HEK293T (cell line): ENCODE results near the gene BCL11A.

Experiments used
- CTCF ChIA-PET: fragments of 350-600 bp; formaldehyde crosslinking; extraction: SDS; loops from one replicate; lab custom pipeline; 2021; ENCODE audit warnings: antibody characterized with exemption, inconsistent platforms; lab: Yijun Ruan, JAX
- POLR2A ChIA-PET: fragments of 350-600 bp; formaldehyde crosslinking; extraction: SDS; loops from one replicate; lab custom pipeline; 2020; ENCODE audit warnings: antibody characterized with exemption, inconsistent platforms; lab: Yijun Ruan, JAX
- DNase-seq: peaks from one replicate; pipeline ENCODE4 v3.0.0; 2012; ENCODE audit warnings: mixed read lengths; ENCODE audit errors: extremely low spot score
- ARNT ChIP-seq: fragments of 450-650 bp; IDR thresholded peaks from 2 replicates; pipeline ENCODE4 v1.6.1; 2017; ENCODE audit warnings: mild to moderate bottlenecking
- BHLHE40 ChIP-seq: fragments of 450-650 bp; IDR thresholded peaks from 2 replicates; pipeline ENCODE4 v1.6.1; 2016; ENCODE audit warnings: mild to moderate bottlenecking, moderate library complexity, borderline replicate concordance
- CTBP1 ChIP-seq: fragments of 450-650 bp; IDR thresholded peaks from 2 replicates; pipeline ENCODE4 v1.6.1; 2016; ENCODE audit warnings: borderline replicate concordance
- ELF4 ChIP-seq: fragments of 450-650 bp; IDR thresholded peaks from 2 replicates; pipeline ENCODE4 v1.6.1; 2017; ENCODE audit warnings: antibody characterized with exemption
- FOXA1 ChIP-seq: fragments of 450-650 bp; IDR thresholded peaks from 2 replicates; pipeline ENCODE4 v1.6.1; 2016; ENCODE audit warnings: mild to moderate bottlenecking
- FOXK2 ChIP-seq: fragments of 450-650 bp; IDR thresholded peaks from 2 replicates; pipeline ENCODE4 v1.6.1; 2016; ENCODE audit warnings: mild to moderate bottlenecking
- FOXM1 ChIP-seq: fragments of 450-650 bp; IDR thresholded peaks from 2 replicates; pipeline ENCODE4 v1.6.1; 2017; ENCODE audit warnings: mild to moderate bottlenecking, borderline replicate concordance
- HDGF ChIP-seq: fragments of 450-650 bp; IDR thresholded peaks from 2 replicates; pipeline ENCODE4 v1.6.1; 2017; ENCODE audit warnings: antibody characterized with exemption, borderline replicate concordance
- L3MBTL2 ChIP-seq: fragments of 450-650 bp; conservative IDR thresholded peaks from 2 replicates; pipeline ENCODE4 v1.6.1; 2016; ENCODE audit warnings: mild to moderate bottlenecking
- LEF1 ChIP-seq: fragments of 450-650 bp; IDR thresholded peaks from 2 replicates; pipeline ENCODE4 v1.6.1; 2017; ENCODE audit warnings: mild to moderate bottlenecking, borderline replicate concordance
- NFRKB ChIP-seq: fragments of 450-650 bp; IDR thresholded peaks from 2 replicates; pipeline ENCODE4 v1.6.1; 2016; ENCODE audit warnings: mild to moderate bottlenecking, moderate library complexity
- PKNOX1 ChIP-seq: fragments of 450-650 bp; IDR thresholded peaks from 2 replicates; pipeline ENCODE4 v1.6.1; 2016
- SP1 ChIP-seq: fragments of 450-650 bp; IDR thresholded peaks from 2 replicates; pipeline ENCODE4 v1.6.1; 2017
- SUZ12 ChIP-seq: fragments of 450-650 bp; IDR thresholded peaks from 2 replicates; pipeline ENCODE4 v1.6.1; 2016; ENCODE audit warnings: mild to moderate bottlenecking
- TARDBP ChIP-seq: fragments of 450-650 bp; IDR thresholded peaks from 2 replicates; pipeline ENCODE4 v1.6.1; 2016
- ZNF384 ChIP-seq: fragments of 450-650 bp; IDR thresholded peaks from 2 replicates; pipeline ENCODE4 v1.6.1; 2016

BCL11A gene

GRCh38 chr2:60527762-60528161 is 25.7 kb downstream of the BCL11A start:
- no peak for TF ChIP-seq CTBP1
- TF ChIP-seq BHLHE40: no peak
- TF ChIP-seq FOXK2: no peak
- no peak for TF ChIP-seq FOXM1
- TF ChIP-seq ZNF384: no peak
- ChIA-PET POLR2A (interaction anchor here (0.9 kb wide), 1 partner anchor 46 kb away, joined by 3 read pairs; no protein-coding TSS in a partner anchor), CTCF (no interaction called here)
- no peak for DNase-seq

- CTCF ChIA-PET: no interaction called here
- TF ChIP-seq L3MBTL2 (no peak), PKNOX1 (peak; percentile 69)
- no peak for DNase-seq
- POLR2A ChIA-PET: interaction anchor here (1.0 kb wide), 1 partner anchor 9 kb away, joined by 4 read pairs; no protein-coding TSS in a partner anchor
These were observed 26.8 kb downstream of the BCL11A start for GRCh38 chr2:60526623-60527022.

- CTCF ChIA-PET: interaction anchor here (1.1 kb wide), 1 partner anchor 86 kb away, joined by 4 read pairs; no protein-coding TSS in a partner anchor
- TF ChIP-seq ZNF384: no peak
- no peak for TF ChIP-seq TARDBP
- TF ChIP-seq FOXA1: no peak
- no peak for TF ChIP-seq FOXK2
- no peak for TF ChIP-seq ELF4
- no peak for TF ChIP-seq PKNOX1
- no peak for TF ChIP-seq BHLHE40
- TF ChIP-seq LEF1: no peak
- TF ChIP-seq HDGF: no peak
- TF ChIP-seq L3MBTL2: no peak
- TF ChIP-seq SP1: no peak
- no peak for TF ChIP-seq ARNT
- TF ChIP-seq NFRKB: no peak
- POLR2A ChIA-PET: no interaction called here
- DNase-seq: no peak
These were observed 27.6 kb downstream of the BCL11A start for GRCh38 chr2:60525899-60526298.

- DNase-seq: no peak
- POLR2A ChIA-PET: interaction anchor here (0.8 kb wide), 1 partner anchor 29 kb away, joined by 3 read pairs; the partner anchor contains the start of gene BCL11A
- CTCF ChIA-PET: interaction anchor here (0.6 to 1.1 kb wide), 2 partner anchors 85 to 95 kb away, joined by 3 to 4 read pairs; no protein-coding TSS in a partner anchor
- TF ChIP-seq ZNF384 (no peak), ELF4 (no peak), SP1 (no peak), FOXM1 (no peak), SUZ12 (no peak), ARNT (no peak), FOXA1 (no peak), CTBP1 (no peak), L3MBTL2 (no peak), HDGF (no peak), LEF1 (no peak), TARDBP (no peak), NFRKB (no peak), BHLHE40 (no peak), PKNOX1 (no peak), FOXK2 (no peak)
These were observed 28.6 kb downstream of the BCL11A start for GRCh38 chr2:60524874-60525273.

- CTCF ChIA-PET: no interaction called here
- TF ChIP-seq BHLHE40 (no peak), CTBP1 (no peak), ARNT (no peak)
- no peak for DNase-seq
- POLR2A ChIA-PET: no interaction called here
These were observed 29.5 kb downstream of the BCL11A start for GRCh38 chr2:60523963-60524362.

GRCh38 chr2:60522462-60522861 is 31.0 kb downstream of the BCL11A start:
- no peak for TF ChIP-seq NFRKB
- no peak for TF ChIP-seq ELF4
- TF ChIP-seq FOXK2: no peak
- no peak for TF ChIP-seq CTBP1
- no peak for TF ChIP-seq HDGF
- no peak for TF ChIP-seq PKNOX1
- TF ChIP-seq TARDBP: no peak
- TF ChIP-seq FOXM1: no peak
- TF ChIP-seq LEF1: no peak
- TF ChIP-seq SUZ12: no peak
- TF ChIP-seq ZNF384: no peak
- TF ChIP-seq SP1: no peak
- TF ChIP-seq FOXA1: no peak
- no peak for TF ChIP-seq ARNT
- no peak for TF ChIP-seq BHLHE40
- no peak for TF ChIP-seq L3MBTL2
- CTCF ChIA-PET: no interaction called here
- DNase-seq: no peak
- POLR2A ChIA-PET: no interaction called here
